Caco-2 (cell line): ENCODE data around the gene PDIA5. TPM values are rescaled to one million over a fixed set of nuclear protein-coding genes. Genes with fewer than 3 reads are reported as not detected.

Experiments
- BruUV-seq: library from RNA; stranded (reverse); fragments of 400-500 nt; replicated peaks from 2 replicates; lab custom pipeline; 2021; lab: Mats Ljungman, UMichigan
- CTCF ChIA-PET: fragments of 300-600 bp; sonication (Branson Sonifier 250); formaldehyde crosslinking; loops from one replicate; lab custom pipeline; 2022; ENCODE audit warnings: antibody characterized with exemption; lab: Charles Lee
- POLR2A ChIA-PET: fragments of 300-600 bp; sonication (Branson Sonifier 250); formaldehyde crosslinking; loops from one replicate; lab custom pipeline; 2022; ENCODE audit warnings: antibody characterized with exemption; lab: Charles Lee
- DNase-seq, 2 experiments: peaks; one replicate each; pipeline versions ENCODE4 v3.0.0 to v3.0.0-alpha.2; 2020 to 2022
- H3K27me3 ChIP-seq: replicated peaks from 2 replicates; pipeline ENCODE4 v1.6.0; 2011; ENCODE audit warnings: low read length; ENCODE audit not compliant: control insufficient read depth, insufficient read depth
- H3K36me3 ChIP-seq: 2 replicates; pipeline ENCODE4 v1.5.1; 2011; ENCODE audit warnings: low read length; ENCODE audit not compliant: control insufficient read depth, insufficient read depth
- H3K4me1 ChIP-seq: fragments of 250-450 bp; sonication (Bioruptor Pico); 2 replicates; pipeline ENCODE4 v1.5.1; 2020; ENCODE audit warnings: mild to moderate bottlenecking
- H3K4me3 ChIP-seq: 2 replicates; pipeline ENCODE4 v1.5.1; 2011; ENCODE audit warnings: low read depth, mild to moderate bottlenecking, control low read depth, low read length
- H3K9me3 ChIP-seq: fragments of 250-450 bp; sonication (Bioruptor Pico); 2 replicates; pipeline ENCODE4 v1.5.1; 2020; ENCODE audit warnings: mild to moderate bottlenecking, moderate library complexity
- H3K27ac Mint-ChIP-seq: one replicate; pipeline ENCODE4 v1.8.0; 2022; ENCODE audit warnings: mixed read lengths; ENCODE audit not compliant: unreplicated experiment
- H3K27me3 Mint-ChIP-seq: one replicate; pipeline ENCODE4 v1.8.0; 2022; ENCODE audit warnings: mixed read lengths; ENCODE audit not compliant: insufficient read depth, unreplicated experiment
- H3K36me3 Mint-ChIP-seq: one replicate; pipeline ENCODE4 v1.8.0; 2022; ENCODE audit warnings: mild to moderate bottlenecking, mixed read lengths; ENCODE audit not compliant: insufficient read depth, unreplicated experiment
- H3K4me1 Mint-ChIP-seq: one replicate; pipeline ENCODE4 v1.8.0; 2022; ENCODE audit warnings: low read depth, mixed read lengths; ENCODE audit not compliant: unreplicated experiment
- H3K4me3 Mint-ChIP-seq: one replicate; pipeline ENCODE4 v1.8.0; 2022; ENCODE audit warnings: mild to moderate bottlenecking, moderate library complexity, mixed read lengths; ENCODE audit not compliant: unreplicated experiment
- H3K9me3 Mint-ChIP-seq: one replicate; pipeline ENCODE4 v1.8.0; 2022; ENCODE audit warnings: mixed read lengths; ENCODE audit not compliant: unreplicated experiment
- CTCF ChIP-seq, 2 experiments: fragments of 200-600 bp in 1 of 2; IDR thresholded peaks; 1 replicate in 1 of 2; 2 replicates in 1 of 2; pipeline versions ENCODE4 v1.5.1 to v1.8.0; 2011 to 2022; ENCODE audit warnings: antibody characterized with exemption in 1 of 2, control low read depth in 1 of 2, inconsistent platforms in 1 of 2, low read depth in 1 of 2, low read length in 1 of 2, mild to moderate bottlenecking in 1 of 2, moderate library complexity in 1 of 2; ENCODE audit not compliant: insufficient read depth in 1 of 2, severe bottlenecking in 1 of 2, unreplicated experiment in 1 of 2
- intact Hi-C: fragments of 100-400 bp; cut with micrococcal nuclease; formaldehyde crosslinking; loops from one replicate; pipeline ENCODE4 v1.10.0; 2022; ENCODE audit not compliant: unreplicated experiment
- total RNA-seq: library from RNA; stranded (reverse); gene quantifications from 2 replicates; pipeline ENCODE4 v1.2.3, GENCODE V29; 2022

PDIA5 gene
- total RNA-seq, 1 experiment from 2014 or later, result 48.2 TPM

- no peak for DNase-seq
- Mint-ChIP-seq H3K27ac (no peak overlapping the region), H3K27me3 (no peaks in the 10 kb centered on the region), H3K4me3 (no peak overlapping the region), H3K36me3 (peaks cover 47% of the 10 kb centered on the region), H3K9me3 (no peaks in the 10 kb centered on the region), H3K4me1 (no peaks in the 10 kb centered on the region)
- Histone ChIP-seq H3K4me3 (no peak overlapping the region), H3K36me3 (0 out of 2 replicates have a peak, but pooled peaks cover 2% of the 10 kb centered on the region), H3K9me3 (no peaks in the 10 kb centered on the region), H3K4me1 (no peaks in the 10 kb centered on the region), H3K27me3 (no peaks in the 10 kb centered on the region)
- POLR2A ChIA-PET, result no interaction called here
- TF ChIP-seq CTCF (IDR thresholded peaks at IDR 0.05; ENCODE audit: insufficient read depth in 1 of 2, low read depth in 1 of 2, low read length in 1 of 2, severe bottlenecking in 1 of 2, unreplicated experiment in 1 of 2), result no peak
- CTCF ChIA-PET, result no interaction called here
- intact Hi-C loops, result no loop called here
- BruUV-seq, result no TSS peak
These were observed 89.6 kb downstream of the PDIA5 start for GRCh38 chr3:123156276-123156995.

- no peak overlapping the region for H3K4me3 ChIP-seq
- H3K9me3 ChIP-seq, result no peaks in the 10 kb centered on the region
- Mint-ChIP-seq H3K27me3 (no peaks in the 10 kb centered on the region), H3K36me3 (peaks cover 55% of the 10 kb centered on the region), H3K4me3 (no peak overlapping the region), H3K27ac (no peak overlapping the region), H3K9me3 (no peaks in the 10 kb centered on the region), H3K4me1 (no peaks in the 10 kb centered on the region)
- ChIA-PET POLR2A (no interaction called here), CTCF (no interaction called here)
- no peak for DNase-seq
- BruUV-seq, result no TSS peak
- intact Hi-C loops, result no loop called here
- no peak for TF ChIP-seq CTCF (IDR thresholded peaks at IDR 0.05; ENCODE audit: insufficient read depth in 1 of 2, low read depth in 1 of 2, low read length in 1 of 2, severe bottlenecking in 1 of 2, unreplicated experiment in 1 of 2)
- H3K4me1 ChIP-seq, result no peaks in the 10 kb centered on the region
- H3K27me3 ChIP-seq, result no peaks in the 10 kb centered on the region
- 0 out of 2 replicates have a peak, but pooled peaks cover 2% of the 10 kb centered on the region for H3K36me3 ChIP-seq
These were observed 90.4 kb downstream of the PDIA5 start for GRCh38 chr3:123157209-123157597.

GRCh38 chr3:123157598-123158287 is 90.9 kb downstream of the PDIA5 start:
- Mint-ChIP-seq H3K4me1 (no peaks in the 10 kb centered on the region), H3K9me3 (no peaks in the 10 kb centered on the region), H3K36me3 (peaks cover 55% of the 10 kb centered on the region), H3K4me3 (no peak overlapping the region), H3K27ac (no peak overlapping the region), H3K27me3 (no peaks in the 10 kb centered on the region)
- intact Hi-C loops, result no loop called here
- CTCF ChIA-PET, result no interaction called here
- Histone ChIP-seq H3K27me3 (no peaks in the 10 kb centered on the region), H3K4me1 (no peaks in the 10 kb centered on the region), H3K9me3 (no peaks in the 10 kb centered on the region), H3K36me3 (0 out of 2 replicates have a peak, but pooled peaks cover 2% of the 10 kb centered on the region), H3K4me3 (no peak overlapping the region)
- TF ChIP-seq CTCF (IDR thresholded peaks at IDR 0.05; ENCODE audit: insufficient read depth in 1 of 2, low read depth in 1 of 2, low read length in 1 of 2, severe bottlenecking in 1 of 2, unreplicated experiment in 1 of 2), result no peak
- no peak for DNase-seq
- BruUV-seq, result no TSS peak
- POLR2A ChIA-PET, result no interaction called here
